Keratinocyte (primary cell): ENCODE measurements around the gene DPPA4. TPM values are rescaled to one million over a fixed set of nuclear protein-coding genes. Genes with fewer than 3 reads are reported as not detected.

Experiments used
- DNase-seq: peaks from one replicate; pipeline ENCODE4 v3.0.0-alpha.2; 2011; ENCODE audit warnings: low read depth, missing footprints, low spot score
- FAIRE-seq: peaks from 2 replicates; lab custom pipeline; 2011; peaks lifted over from hg19 to GRCh38; lab: Jason Lieb, UNC
- H2AFZ ChIP-seq: 2 replicates; pipeline ENCODE4 v1.6.0; 2012; ENCODE audit warnings: low read length, control low read depth, inconsistent platforms; ENCODE audit not compliant: control insufficient read depth
- H3K27ac ChIP-seq: 2 replicates; pipeline ENCODE4 v1.5.1; 2011; ENCODE audit warnings: low read length; ENCODE audit not compliant: control insufficient read depth, insufficient read depth
- H3K27me3 ChIP-seq: 3 replicates; pipeline ENCODE4 v1.6.0; 2011; ENCODE audit warnings: low read length; ENCODE audit not compliant: control insufficient read depth, insufficient read depth; ENCODE audit errors: extremely low read depth
- H3K36me3 ChIP-seq, 2 experiments: 2 replicates in 1 of 2; 3 replicates in 1 of 2; pipeline ENCODE4 v1.5.1; 2011; ENCODE audit warnings: low read length in 2 of 2, mild to moderate bottlenecking in 1 of 2; ENCODE audit not compliant: control insufficient read depth in 2 of 2, insufficient read depth in 2 of 2; ENCODE audit errors: extremely low read depth in 1 of 2
- H3K4me1 ChIP-seq: 3 replicates; pipeline ENCODE4 v1.5.1; 2011; ENCODE audit warnings: low read length; ENCODE audit not compliant: control insufficient read depth, insufficient read depth; ENCODE audit errors: extremely low read depth
- H3K4me2 ChIP-seq: 3 replicates; pipeline ENCODE4 v1.6.0; 2011; ENCODE audit warnings: low read depth, low read length; ENCODE audit not compliant: control insufficient read depth, insufficient read depth; ENCODE audit errors: extremely low read depth
- H3K4me3 ChIP-seq, 3 experiments: fragments of 200-600 bp in 1 of 3; sonication (generic) in 1 of 3; 2 replicates in 2 of 3; 3 replicates in 1 of 3; pipeline ENCODE4 v1.5.1; 2011 to 2016; ENCODE audit warnings: low read length in 3 of 3, mild to moderate bottlenecking in 3 of 3, control low read depth in 2 of 3, inconsistent platforms in 1 of 3, low read depth in 1 of 3, mixed read lengths in 1 of 3, mixed run types in 1 of 3, moderate library complexity in 1 of 3; ENCODE audit not compliant: control insufficient read depth in 2 of 3, insufficient read depth in 2 of 3; ENCODE audit errors: extremely low read depth in 1 of 3
- H3K79me2 ChIP-seq: 2 replicates; pipeline ENCODE4 v1.6.0; 2012; ENCODE audit warnings: low read length; ENCODE audit not compliant: control insufficient read depth, insufficient read depth
- H3K9ac ChIP-seq: 3 replicates; pipeline ENCODE4 v1.6.0; 2011; ENCODE audit warnings: low read length; ENCODE audit not compliant: control insufficient read depth, insufficient read depth; ENCODE audit errors: extremely low read depth
- H3K9me1 ChIP-seq: 3 replicates; pipeline ENCODE4 v1.6.0; 2011; ENCODE audit warnings: low read length; ENCODE audit not compliant: control insufficient read depth, insufficient read depth; ENCODE audit errors: extremely low read depth
- H3K9me3 ChIP-seq: 2 replicates; pipeline ENCODE4 v1.5.1; 2012; ENCODE audit warnings: low read depth, low read length; ENCODE audit not compliant: control insufficient read depth
- H4K20me1 ChIP-seq: 3 replicates; pipeline ENCODE4 v1.6.0; 2011; ENCODE audit warnings: low read length; ENCODE audit not compliant: control insufficient read depth, insufficient read depth; ENCODE audit errors: extremely low read depth
- CTCF ChIP-seq, 3 experiments: IDR thresholded peaks in 1 of 3; conservative IDR thresholded peaks in 1 of 3; optimal IDR thresholded peaks in 1 of 3; 2 replicates in 2 of 3; 3 replicates in 1 of 3; pipeline versions ENCODE3 to v1.5.1; 2011; ENCODE audit warnings: low read length in 3 of 3, mild to moderate bottlenecking in 3 of 3, moderate library complexity in 2 of 3, control low read depth in 1 of 3, inconsistent platforms in 1 of 3; ENCODE audit not compliant: insufficient read depth in 2 of 3; ENCODE audit errors: extremely low read depth in 1 of 3
- EZH2 ChIP-seq: IDR thresholded peaks from one replicate; pipeline ENCODE4 v1.6.1; 2012; ENCODE audit warnings: inconsistent platforms, mild to moderate bottlenecking, low read length, moderate library complexity
- dilution Hi-C: fragments of 300-500 bp; cut with MboI; formaldehyde crosslinking; loops from one replicate; pipeline ENCODE4 v1.7.0; 2020; ENCODE audit warnings: low sequenced_read_pairs; ENCODE audit not compliant: extremely low pct_ligation_motif_present
- polyA plus RNA-seq, 5 experiments: library from polyadenylated mRNA; depleted of rRNA in 3 of 5; stranded (reverse) in 3 of 5; stranded (forward) in 1 of 5; unstranded in 1 of 5; fragments of >200 nt; gene quantifications; 1 replicate in 1 of 5; 2 replicates in 3 of 5; 3 replicates in 1 of 5; pipeline versions ENCODE4 v1.2.1 to v1.2.3, GENCODE V29; 2011 to 2012; ENCODE audit warnings: missing spikeins in 2 of 5, low read depth in 1 of 5, low replicate concordance in 1 of 5

The DPPA4 gene
- polyA plus RNA-seq, 1 donor (not counting 4 experiments of a cell fraction or from before 2014, with no cell fraction given) = not detected

- H2AFZ ChIP-seq = no peak overlapping the region
- no peaks in the 10 kb centered on the region for H3K36me3 ChIP-seq
- no peaks in the 10 kb centered on the region for H3K27me3 ChIP-seq
- H3K4me3 ChIP-seq = no peak overlapping the region
- H3K79me2 ChIP-seq = no peaks in the 10 kb centered on the region
- H3K9ac ChIP-seq = no peak overlapping the region
- no peak overlapping the region for H3K27ac ChIP-seq
- H3K9me3 ChIP-seq = no peaks in the 10 kb centered on the region
- TF ChIP-seq EZH2 = no peak
- TF ChIP-seq CTCF (optimal IDR thresholded peaks at IDR 0.05 in 1 of 3, IDR thresholded peaks at IDR 0.05 in 1 of 3, conservative IDR thresholded peaks at IDR 0.05 in 1 of 3; ENCODE audit: extremely low read depth in 1 of 3, insufficient read depth in 2 of 3, low read length in 3 of 3) = no peak
- FAIRE-seq = no peak
- H3K4me2 ChIP-seq = no peak overlapping the region
- no peaks in the 10 kb centered on the region for H3K4me1 ChIP-seq
- dilution Hi-C loops = no loop called here
- H3K9me1 ChIP-seq = no peaks in the 10 kb centered on the region
- no peak for DNase-seq
- no peaks in the 10 kb centered on the region for H4K20me1 ChIP-seq
Observed at GRCh38 chr3:109372639-109373038, 35.3 kb upstream of the DPPA4 start.

GRCh38 chr3:109369510-109369909 is 32.2 kb upstream of the DPPA4 start:
- H3K4me2 ChIP-seq = no peak overlapping the region
- H3K27ac ChIP-seq = no peak overlapping the region
- H3K79me2 ChIP-seq = no peaks in the 10 kb centered on the region
- FAIRE-seq (no peak), DNase-seq (no peak)
- H3K4me1 ChIP-seq = no peaks in the 10 kb centered on the region
- H4K20me1 ChIP-seq = no peaks in the 10 kb centered on the region
- no peak overlapping the region for H3K9ac ChIP-seq
- H3K9me1 ChIP-seq = no peaks in the 10 kb centered on the region
- H3K9me3 ChIP-seq = no peaks in the 10 kb centered on the region
- TF ChIP-seq CTCF (optimal IDR thresholded peaks at IDR 0.05 in 1 of 3, IDR thresholded peaks at IDR 0.05 in 1 of 3, conservative IDR thresholded peaks at IDR 0.05 in 1 of 3; ENCODE audit: extremely low read depth in 1 of 3, insufficient read depth in 2 of 3, low read length in 3 of 3) = no peak
- no peak overlapping the region for H3K4me3 ChIP-seq
- no peaks in the 10 kb centered on the region for H3K27me3 ChIP-seq
- H2AFZ ChIP-seq = no peak overlapping the region
- dilution Hi-C loops = no loop called here
- no peaks in the 10 kb centered on the region for H3K36me3 ChIP-seq
